Peyer's patch (tissue), 4 donors: ENCODE results near the gene HDAC4.

Experiments used
- POLR2A ChIP-seq, 2 donors: fragments of 450-650 bp; IDR thresholded peaks; one replicate each; pipeline ENCODE4 v1.5.1; 2017; ENCODE audit warnings: antibody characterized with exemption in 2 of 2, mild to moderate bottlenecking in 2 of 2, moderate library complexity in 2 of 2
- TF ChIP-seq, protein P1 (sequence below), 6 experiments: fragments of 450-650 bp in 4 of 6; fragments of 200-600 bp in 2 of 6; sonication (generic) in 1 of 6; IDR thresholded peaks; one replicate each; pipeline ENCODE4 v1.5.1; 2017 to 2019; ENCODE audit warnings: antibody characterized with exemption in 6 of 6, mild to moderate bottlenecking in 3 of 6, moderate library complexity in 1 of 6

DNA sequence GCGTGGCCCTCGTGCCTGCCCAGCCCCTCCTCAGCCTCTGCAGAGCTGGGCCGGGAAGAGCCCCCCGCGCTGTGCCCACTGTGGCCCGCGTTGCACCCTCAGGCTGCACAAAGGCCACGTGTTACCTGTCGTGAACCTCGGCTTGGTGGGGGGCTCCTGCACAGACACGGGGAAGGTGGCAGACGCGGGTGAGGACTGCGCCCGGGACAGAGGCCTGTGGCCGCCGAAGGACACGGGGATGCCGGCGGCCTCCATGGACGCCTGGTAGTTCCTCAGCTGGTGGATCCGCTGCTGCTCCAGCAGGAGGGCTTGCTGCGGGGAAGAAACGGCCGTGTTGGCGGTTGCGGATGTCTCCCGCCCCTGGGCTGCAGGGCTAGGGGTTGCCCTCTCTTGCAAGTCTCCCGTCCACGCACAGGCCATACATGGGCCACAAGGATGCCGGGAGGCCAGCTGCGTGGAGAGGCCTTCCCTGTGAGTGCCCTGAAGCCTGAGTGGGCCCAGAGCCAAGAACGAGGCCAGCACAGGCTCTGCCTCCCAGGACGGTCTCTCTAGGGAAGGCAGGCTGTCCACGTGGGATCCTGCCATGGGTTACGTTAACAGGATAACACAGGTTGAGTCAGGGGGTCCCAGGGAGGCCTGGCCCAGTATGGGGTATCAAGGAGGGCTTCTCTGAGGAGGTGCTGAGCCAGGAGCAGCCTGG lies 289.3 kb downstream of the HDAC4 start:
- TF ChIP-seq, protein P1, sequence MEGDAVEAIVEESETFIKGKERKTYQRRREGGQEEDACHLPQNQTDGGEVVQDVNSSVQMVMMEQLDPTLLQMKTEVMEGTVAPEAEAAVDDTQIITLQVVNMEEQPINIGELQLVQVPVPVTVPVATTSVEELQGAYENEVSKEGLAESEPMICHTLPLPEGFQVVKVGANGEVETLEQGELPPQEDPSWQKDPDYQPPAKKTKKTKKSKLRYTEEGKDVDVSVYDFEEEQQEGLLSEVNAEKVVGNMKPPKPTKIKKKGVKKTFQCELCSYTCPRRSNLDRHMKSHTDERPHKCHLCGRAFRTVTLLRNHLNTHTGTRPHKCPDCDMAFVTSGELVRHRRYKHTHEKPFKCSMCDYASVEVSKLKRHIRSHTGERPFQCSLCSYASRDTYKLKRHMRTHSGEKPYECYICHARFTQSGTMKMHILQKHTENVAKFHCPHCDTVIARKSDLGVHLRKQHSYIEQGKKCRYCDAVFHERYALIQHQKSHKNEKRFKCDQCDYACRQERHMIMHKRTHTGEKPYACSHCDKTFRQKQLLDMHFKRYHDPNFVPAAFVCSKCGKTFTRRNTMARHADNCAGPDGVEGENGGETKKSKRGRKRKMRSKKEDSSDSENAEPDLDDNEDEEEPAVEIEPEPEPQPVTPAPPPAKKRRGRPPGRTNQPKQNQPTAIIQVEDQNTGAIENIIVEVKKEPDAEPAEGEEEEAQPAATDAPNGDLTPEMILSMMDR (IDR thresholded peaks at IDR 0.05): no peak
- TF ChIP-seq POLR2A (IDR thresholded peaks at IDR 0.05): no peak
